ENCODE results near the gene AP4B1. TPM values are rescaled to one million over a fixed set of nuclear protein-coding genes. Genes with fewer than 3 reads are reported as not detected.

The AP4B1 gene
- total and polyA plus RNA-seq, 9 of the 15 experiments (the other 6 are each of a cell fraction or from before 2014, with no cell fraction given): 15.8 to 36.5 (median 24.6) TPM

- TF ChIP-seq ZHX1 (conservative IDR thresholded peaks at IDR 0.05; ENCODE audit: low read length): no peak
- no peak for TF ChIP-seq ZFP30 (CRISPR knock-in tag; IDR thresholded peaks at IDR 0.05; ENCODE audit: borderline replicate concordance)
- TF ChIP-seq ZNF280A (IDR thresholded peaks at IDR 0.05; ENCODE audit: low read depth, partially characterized antibody): no peak
- no peak for TF ChIP-seq ZNF77 (CRISPR knock-in tag; IDR thresholded peaks at IDR 0.05)
- peak; percentile 99 for TF ChIP-seq GATA2 (CRISPR knock-in tag; IDR thresholded peaks at IDR 0.05)
- TF ChIP-seq ESRRA (IDR thresholded peaks at IDR 0.05; ENCODE audit: borderline replicate concordance, low read depth): peak; percentile 47; the same call in 1 of the 2 replicates
- no peak for TF ChIP-seq CBX5 (IDR thresholded peaks at IDR 0.05; ENCODE audit: borderline replicate concordance, low read depth)
- TF ChIP-seq, protein P1, sequence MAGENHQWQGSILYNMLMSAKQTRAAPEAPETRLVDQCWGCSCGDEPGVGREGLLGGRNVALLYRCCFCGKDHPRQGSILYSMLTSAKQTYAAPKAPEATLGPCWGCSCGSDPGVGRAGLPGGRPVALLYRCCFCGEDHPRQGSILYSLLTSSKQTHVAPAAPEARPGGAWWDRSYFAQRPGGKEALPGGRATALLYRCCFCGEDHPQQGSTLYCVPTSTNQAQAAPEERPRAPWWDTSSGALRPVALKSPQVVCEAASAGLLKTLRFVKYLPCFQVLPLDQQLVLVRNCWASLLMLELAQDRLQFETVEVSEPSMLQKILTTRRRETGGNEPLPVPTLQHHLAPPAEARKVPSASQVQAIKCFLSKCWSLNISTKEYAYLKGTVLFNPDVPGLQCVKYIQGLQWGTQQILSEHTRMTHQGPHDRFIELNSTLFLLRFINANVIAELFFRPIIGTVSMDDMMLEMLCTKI (IDR thresholded peaks at IDR 0.05; ENCODE audit: partially characterized antibody): no peak
- TF ChIP-seq ZBTB26 (CRISPR knock-in tag; IDR thresholded peaks at IDR 0.05): no peak
- no peak for TF ChIP-seq BDP1 (IDR thresholded peaks at IDR 0.05; ENCODE audit: insufficient read depth, insufficient read length)
- TF ChIP-seq BCL6 (CRISPR knock-in tag; IDR thresholded peaks at IDR 0.05): no peak
- no peak for TF ChIP-seq ZBTB43 (CRISPR knock-in tag; IDR thresholded peaks at IDR 0.05)
- TF ChIP-seq U2AF1 (optimal IDR thresholded peaks at IDR 0.05; ENCODE audit: low read depth, low read length): no peak
- peak; percentile 100 for TF ChIP-seq ARID1B (IDR thresholded peaks at IDR 0.05)
- TF ChIP-seq ZNF175 (CRISPR knock-in tag; IDR thresholded peaks at IDR 0.05; ENCODE audit: low read depth): peak; percentile 95
- no peak for TF ChIP-seq BRD9 (IDR thresholded peaks at IDR 0.05; ENCODE audit: low read depth, partially characterized antibody)
Measured at GRCh38 chr1:113913887-113914664, 9.5 kb upstream of the AP4B1 start (continued).

Data from K562 (cell line).